ENCODE data around the gene ZNF223. TPM values are rescaled to one million over a fixed set of nuclear protein-coding genes. Genes with fewer than 3 reads are reported as not detected.

ZNF223 gene
- polyA plus RNA-seq, 1 of the 3 experiments (the other 2 are of a cell fraction): 2.7 TPM

GRCh38 chr19:44107751-44108150 lies 55.9 kb downstream of the ZNF223 start:
- Histone ChIP-seq H3K4me2 (no peak overlapping the region), H3K27me3 (ENCODE audit: insufficient read depth) (no peaks in the 10 kb centered on the region), H3K9me3 (peaks cover 4% of the 10 kb centered on the region; the same call in 1 of the 2 replicates), H2AFZ (ENCODE audit: low read depth) (no peak overlapping the region), H3K79me2 (ENCODE audit: insufficient read depth) (no peaks in the 10 kb centered on the region), H4K20me1 (ENCODE audit: insufficient read depth) (no peaks in the 10 kb centered on the region), H3K27ac (ENCODE audit: low read depth in 2 of 2, low read length in 1 of 2) (no peak overlapping the region), H3K9ac (no peak overlapping the region), H3K4me3 (ENCODE audit: low read depth in 2 of 2, low read length in 1 of 2) (peak overlapping the region in 1 of 2 experiments; percentile 3; a peak in 1 of 4 replicates), H3K9me2 (no peaks in the 10 kb centered on the region), H3K36me3 (replicated peaks in 1 of 2; ENCODE audit: control insufficient read depth in 1 of 2, insufficient read depth in 2 of 2, low read length in 1 of 2) (peaks cover 48 to 64% of the 10 kb centered on the region in 2 experiments), H3K4me1 (ENCODE audit: control insufficient read depth in 1 of 2, insufficient read depth in 2 of 2, low read depth in 1 of 2, low read length in 1 of 2) (peaks cover 0 to 4% of the 10 kb centered on the region in 2 experiments; a peak in 1 of 4 replicates), H3F3A (replicated peaks; ENCODE audit: insufficient read depth) (no peaks in the 10 kb centered on the region)
- no peak for DNase-seq
- 91% methylated on average over 3 of the region's 3 CpGs for WGBS (ENCODE audit: low lambda C conversion rate)
- no peak for TF ChIP-seq TCF12 (IDR thresholded peaks at IDR 0.05)
- POLR2A ChIA-PET: no interaction called here
- CTCF ChIA-PET: no interaction called here

DNA sequence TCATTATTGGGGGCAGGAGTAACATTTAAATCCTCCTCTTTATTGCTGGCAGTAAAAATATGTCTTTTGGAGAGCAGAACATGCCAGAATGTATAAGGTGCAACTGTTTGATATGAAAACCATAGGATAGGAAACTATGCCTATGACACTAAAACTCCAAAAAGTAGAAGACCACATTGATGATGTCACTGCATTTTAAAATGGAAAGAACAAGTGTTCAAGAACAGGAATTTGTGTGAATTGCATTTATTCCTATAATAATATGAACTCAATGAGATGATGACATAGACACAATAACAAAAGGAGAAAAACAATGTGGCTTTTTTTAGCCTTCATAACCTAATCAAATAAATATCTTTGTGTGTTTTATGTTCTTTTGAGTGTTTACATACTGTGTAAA lies 57.6 kb downstream of the ZNF223 start:
- H3K4me2 ChIP-seq: no peak overlapping the region
- no peak for DNase-seq
- no peaks in the 10 kb centered on the region for H3F3A ChIP-seq (replicated peaks; ENCODE audit: insufficient read depth)
- no peak overlapping the region for H3K4me3 ChIP-seq (ENCODE audit: low read depth in 2 of 2, low read length in 1 of 2)
- ChIA-PET POLR2A (no interaction called here), CTCF (no interaction called here)
- TF ChIP-seq NFIC (IDR thresholded peaks at IDR 0.05; ENCODE audit: borderline replicate concordance) (no peak), SIN3A (IDR thresholded peaks at IDR 0.05; ENCODE audit: borderline replicate concordance, low read depth, low read length) (no peak), SMC3 (IDR thresholded peaks at IDR 0.05; ENCODE audit: low read depth, low read length) (no peak), GABPA (IDR thresholded peaks at IDR 0.05; ENCODE audit: low read depth) (no peak), USF2 (IDR thresholded peaks at IDR 0.05; ENCODE audit: borderline replicate concordance, low read depth, low read length) (no peak), MAX (IDR thresholded peaks at IDR 0.05; ENCODE audit: low read depth) (no peak), TCF12 (IDR thresholded peaks at IDR 0.05) (no peak), CHD2 (IDR thresholded peaks at IDR 0.05; ENCODE audit: low read length, partially characterized antibody) (no peak), MEF2A (IDR thresholded peaks at IDR 0.05; ENCODE audit: borderline replicate concordance, low read depth) (no peak), JUND (IDR thresholded peaks at IDR 0.05) (no peak), NRF1 (IDR thresholded peaks at IDR 0.05; ENCODE audit: low read depth, low read length) (no peak), ELF1 (IDR thresholded peaks at IDR 0.05) (no peak)
- TF ChIP-seq, protein P1, sequence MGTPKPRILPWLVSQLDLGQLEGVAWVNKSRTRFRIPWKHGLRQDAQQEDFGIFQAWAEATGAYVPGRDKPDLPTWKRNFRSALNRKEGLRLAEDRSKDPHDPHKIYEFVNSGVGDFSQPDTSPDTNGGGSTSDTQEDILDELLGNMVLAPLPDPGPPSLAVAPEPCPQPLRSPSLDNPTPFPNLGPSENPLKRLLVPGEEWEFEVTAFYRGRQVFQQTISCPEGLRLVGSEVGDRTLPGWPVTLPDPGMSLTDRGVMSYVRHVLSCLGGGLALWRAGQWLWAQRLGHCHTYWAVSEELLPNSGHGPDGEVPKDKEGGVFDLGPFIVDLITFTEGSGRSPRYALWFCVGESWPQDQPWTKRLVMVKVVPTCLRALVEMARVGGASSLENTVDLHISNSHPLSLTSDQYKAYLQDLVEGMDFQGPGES (IDR thresholded peaks at IDR 0.05; ENCODE audit: low read depth, low read length): no peak
- TF ChIP-seq, protein P2, sequence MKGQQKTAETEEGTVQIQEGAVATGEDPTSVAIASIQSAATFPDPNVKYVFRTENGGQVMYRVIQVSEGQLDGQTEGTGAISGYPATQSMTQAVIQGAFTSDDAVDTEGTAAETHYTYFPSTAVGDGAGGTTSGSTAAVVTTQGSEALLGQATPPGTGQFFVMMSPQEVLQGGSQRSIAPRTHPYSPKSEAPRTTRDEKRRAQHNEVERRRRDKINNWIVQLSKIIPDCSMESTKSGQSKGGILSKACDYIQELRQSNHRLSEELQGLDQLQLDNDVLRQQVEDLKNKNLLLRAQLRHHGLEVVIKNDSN (IDR thresholded peaks at IDR 0.05; ENCODE audit: borderline replicate concordance, low read depth): no peak
- no peaks in the 10 kb centered on the region for H4K20me1 ChIP-seq (ENCODE audit: insufficient read depth)
- H2AFZ ChIP-seq (ENCODE audit: low read depth): no peak overlapping the region
- H3K9ac ChIP-seq: no peak overlapping the region
- peaks cover 36 to 47% of the 10 kb centered on the region in 2 experiments for H3K36me3 ChIP-seq (replicated peaks in 1 of 2; ENCODE audit: control insufficient read depth in 1 of 2, insufficient read depth in 2 of 2, low read length in 1 of 2)
- peaks cover 4% of the 10 kb centered on the region; the same call in 1 of the 2 replicates for H3K9me3 ChIP-seq
- no peaks in the 10 kb centered on the region for H3K27me3 ChIP-seq (ENCODE audit: insufficient read depth)
- no peaks in the 10 kb centered on the region for H3K9me2 ChIP-seq
- H3K27ac ChIP-seq (ENCODE audit: low read depth in 2 of 2, low read length in 1 of 2): no peak overlapping the region
- peaks cover 5% of the 10 kb centered on the region for H3K79me2 ChIP-seq (ENCODE audit: insufficient read depth)
- peaks cover 0 to 5% of the 10 kb centered on the region in 2 experiments; a peak in 1 of 4 replicates for H3K4me1 ChIP-seq (ENCODE audit: control insufficient read depth in 1 of 2, insufficient read depth in 2 of 2, low read depth in 1 of 2, low read length in 1 of 2)

Data from SK-N-SH (cell line).